Gastrocnemius medialis (tissue), 4 donors: ENCODE results near the gene CLMN. TPM values are rescaled to one million over a fixed set of nuclear protein-coding genes. Genes with fewer than 3 reads are reported as not detected.

ENCODE experiments used
- ATAC-seq, 2 donors: fragments of 150-250 bp; one replicate each; pipeline ENCODE4 v1.9.1; 2016
- DNase-seq, 2 donors: peaks; one replicate each; pipeline ENCODE4 v3.0.0-alpha.2; 2019
- H3K27ac ChIP-seq, 4 donors: fragments of 200-600 bp; sonication (generic); 1 replicate in 1 of 4; 2 replicates in 3 of 4; pipeline ENCODE4 v1.5.1; 2016 to 2018; ENCODE audit warnings: mild to moderate bottlenecking in 2 of 4, moderate library complexity in 1 of 4
- H3K27me3 ChIP-seq, 3 donors: fragments of 200-600 bp; sonication (generic) in 2 of 3; 1 replicate in 1 of 3; 2 replicates in 2 of 3; pipeline versions ENCODE4 v1.5.1 to v1.6.0; 2016 to 2019; ENCODE audit warnings: mild to moderate bottlenecking in 1 of 3, moderate library complexity in 1 of 3
- H3K36me3 ChIP-seq, 2 donors: fragments of 200-600 bp; sonication (generic) in 1 of 2; one replicate each; pipeline ENCODE4 v1.5.1; 2017 to 2018
- H3K4me1 ChIP-seq, 2 donors: fragments of 200-600 bp; sonication (generic) in 1 of 2; one replicate each; pipeline ENCODE4 v1.5.1; 2016 to 2017; ENCODE audit warnings: mild to moderate bottlenecking in 2 of 2
- H3K4me3 ChIP-seq, 4 donors: fragments of 200-600 bp; sonication (generic) in 3 of 4; 1 replicate in 1 of 4; 2 replicates in 3 of 4; pipeline ENCODE4 v1.5.1; 2016 to 2019; ENCODE audit warnings: mild to moderate bottlenecking in 2 of 4
- H3K9me3 ChIP-seq, 3 donors: fragments of 200-600 bp; sonication (generic) in 2 of 3; 1 replicate in 1 of 3; 2 replicates in 2 of 3; pipeline ENCODE4 v1.5.1; 2016 to 2019
- CTCF ChIP-seq, 5 experiments: fragments of 450-650 bp in 3 of 5; fragments of 200-600 bp in 2 of 5; sonication (generic) in 2 of 5; IDR thresholded peaks in 4 of 5; conservative IDR thresholded peaks in 1 of 5; 1 replicate in 4 of 5; 2 replicates in 1 of 5; pipeline ENCODE4 v1.5.1; 2016 to 2019; ENCODE audit warnings: antibody characterized with exemption in 5 of 5, mild to moderate bottlenecking in 3 of 5, moderate library complexity in 3 of 5
- POLR2A ChIP-seq, 2 donors: fragments of 450-650 bp; IDR thresholded peaks; one replicate each; pipeline ENCODE4 v1.6.1; 2017; ENCODE audit warnings: antibody characterized with exemption in 2 of 2, mild to moderate bottlenecking in 2 of 2, moderate library complexity in 2 of 2
- in situ Hi-C, 4 donors: fragments of 200-750 bp; cut with MboI; loops; one replicate each; pipeline versions ENCODE4 v1.15.0 to v1.8.0; 2017; ENCODE audit warnings: low sequenced_read_pairs in 4 of 4
- intact Hi-C: fragments of 100-400 bp; cut with DNase I; formaldehyde crosslinking; loops from one replicate; pipeline ENCODE4 v1.15.1; 2023; ENCODE audit warnings: low total_unique reads
- total RNA-seq, 4 donors: library from RNA; depleted of rRNA; stranded (reverse); fragments of >200 nt; gene quantifications; one replicate each; pipeline versions ENCODE4 v1.1.0 to v1.2.3, GENCODE V29; 2016

CLMN gene
- total RNA-seq, 4 donors from 2014 or later = 3.8 to 8.8 (median 5.8) TPM

- Histone ChIP-seq H3K36me3 (no peaks in the 10 kb centered on the region), H3K27me3 (no peaks in the 10 kb centered on the region), H3K9me3 (no peaks in the 10 kb centered on the region), H3K4me1 (no peaks in the 10 kb centered on the region), H3K4me3 (no peak overlapping the region), H3K27ac (peak overlapping the region in 1 of 4 donors; percentile 17)
- in situ Hi-C loops (no loop called here), intact Hi-C loops (no loop called here)
- no peak for DNase-seq
- TF ChIP-seq CTCF (IDR thresholded peaks at IDR 0.05 in 4 of 5, conservative IDR thresholded peaks at IDR 0.05 in 1 of 5) (no peak), POLR2A (IDR thresholded peaks at IDR 0.05) (no peak)
- ATAC-seq = no peak
Measured at GRCh38 chr14:95273001-95273978, 46.4 kb downstream of the CLMN start.

GRCh38 chr14:95272057-95272456, 47.7 kb downstream of the CLMN start:
- Histone ChIP-seq H3K4me3 (no peak overlapping the region), H3K27me3 (no peaks in the 10 kb centered on the region), H3K36me3 (no peaks in the 10 kb centered on the region), H3K27ac (no peak overlapping the region), H3K9me3 (no peaks in the 10 kb centered on the region), H3K4me1 (no peaks in the 10 kb centered on the region)
- intact Hi-C loops (no loop called here), in situ Hi-C loops (no loop called here)
- ATAC-seq (no peak), DNase-seq (no peak)
- no peak for TF ChIP-seq CTCF (IDR thresholded peaks at IDR 0.05 in 4 of 5, conservative IDR thresholded peaks at IDR 0.05 in 1 of 5)
- TF ChIP-seq POLR2A (IDR thresholded peaks at IDR 0.05) = no peak

GRCh38 chr14:95270203-95270602, 49.5 kb downstream of the CLMN start:
- Histone ChIP-seq H3K9me3 (no peaks in the 10 kb centered on the region), H3K4me1 (peaks cover 7 to 8% of the 10 kb centered on the region in 2 donors), H3K36me3 (no peaks in the 10 kb centered on the region), H3K27me3 (no peaks in the 10 kb centered on the region), H3K27ac (no peak overlapping the region), H3K4me3 (no peak overlapping the region)
- ATAC-seq = no peak
- intact Hi-C loops (no loop called here), in situ Hi-C loops (no loop called here)
- DNase-seq = no peak
- no peak for TF ChIP-seq POLR2A (IDR thresholded peaks at IDR 0.05)
- TF ChIP-seq CTCF (IDR thresholded peaks at IDR 0.05 in 4 of 5, conservative IDR thresholded peaks at IDR 0.05 in 1 of 5) = no peak

GRCh38 chr14:95269493-95269892, 50.2 kb downstream of the CLMN start:
- no peaks in the 10 kb centered on the region for H3K9me3 ChIP-seq
- H3K27me3 ChIP-seq = no peaks in the 10 kb centered on the region
- DNase-seq = no peak
- peak overlapping the region in 1 of 4 donors; percentile 10 for H3K27ac ChIP-seq
- no peak overlapping the region for H3K4me3 ChIP-seq
- H3K4me1 ChIP-seq = peaks cover 9 to 11% of the 10 kb centered on the region in 2 donors
- H3K36me3 ChIP-seq = no peaks in the 10 kb centered on the region
- no peak for ATAC-seq
- TF ChIP-seq POLR2A (IDR thresholded peaks at IDR 0.05) (no peak), CTCF (IDR thresholded peaks at IDR 0.05 in 4 of 5, conservative IDR thresholded peaks at IDR 0.05 in 1 of 5) (no peak)
- in situ Hi-C loops = no loop called here
- intact Hi-C loops = no loop called here
